Germinal center (tissue), 1 donor: ENCODE results near the gene AFF3.
A peak's percentile ranks its signal among the peaks of the same experiment; 100 is the strongest.
"Not testable (repeated sequence)": the region's sequence is repeated elsewhere in the genome, so short reads cannot be mapped to it uniquely, and the experiment has no call there.

Experiments
- DNase-seq: peaks from one replicate; pipeline ENCODE4 v3.0.0; 2012; ENCODE audit warnings: mixed read lengths, low spot score

AFF3 gene

GRCh38 chr2:100107906-100108647, 34.3 kb downstream of the AFF3 start:
- DNase-seq = no peak

- DNase-seq = no peak
Observed at GRCh38 chr2:100107440-100107839, 35.0 kb downstream of the AFF3 start.

- no peak for DNase-seq
Observed at GRCh38 chr2:100106460-100106859, 35.9 kb downstream of the AFF3 start.

GRCh38 chr2:100105678-100106054, 36.7 kb downstream of the AFF3 start:
- DNase-seq = no peak

GRCh38 chr2:100104718-100105677, 37.4 kb downstream of the AFF3 start:
- DNase-seq = peak; percentile 61

GRCh38 chr2:100104265-100104664, 38.1 kb downstream of the AFF3 start:
- DNase-seq = not testable (repeated sequence)

GRCh38 chr2:100103527-100104252, 38.7 kb downstream of the AFF3 start:
- not testable (repeated sequence) for DNase-seq

- DNase-seq = not testable (repeated sequence)
Observed at GRCh38 chr2:100102466-100103180, 39.8 kb downstream of the AFF3 start.

GRCh38 chr2:100098855-100099254, 43.5 kb downstream of the AFF3 start:
- DNase-seq = not testable (repeated sequence)

GRCh38 chr2:100097611-100098294, 44.6 kb downstream of the AFF3 start:
- not testable (repeated sequence) for DNase-seq

- not testable (repeated sequence) for DNase-seq
Observed at GRCh38 chr2:100095845-100096244, 46.5 kb downstream of the AFF3 start.

GRCh38 chr2:100091807-100092206, 50.6 kb downstream of the AFF3 start:
- DNase-seq = not testable (repeated sequence)

- not testable (repeated sequence) for DNase-seq
Observed at GRCh38 chr2:100085744-100086143, 56.6 kb downstream of the AFF3 start.

GRCh38 chr2:100083421-100084216, 58.8 kb downstream of the AFF3 start:
- DNase-seq = not testable (repeated sequence)

GRCh38 chr2:100082302-100082978, 60.0 kb downstream of the AFF3 start:
- not testable (repeated sequence) for DNase-seq

- no peak for DNase-seq
Observed at GRCh38 chr2:100077935-100078334, 64.5 kb downstream of the AFF3 start.

- DNase-seq = no peak
Observed at GRCh38 chr2:100077456-100077855, 64.9 kb downstream of the AFF3 start.

- DNase-seq = no peak
Observed at GRCh38 chr2:100075532-100075931, 66.9 kb downstream of the AFF3 start.

GRCh38 chr2:100073110-100073509, 69.3 kb downstream of the AFF3 start:
- no peak for DNase-seq

- DNase-seq = no peak
Observed at GRCh38 chr2:100072503-100072902, 69.9 kb downstream of the AFF3 start.
